Uterus (tissue), 4 donors: ENCODE measurements around the gene SPDYE17. TPM values are rescaled to one million over a fixed set of nuclear protein-coding genes. Genes with fewer than 3 reads are reported as not detected.
A peak's percentile ranks its signal among the peaks of the same experiment; 100 is the strongest.
"Not testable (repeated sequence)": the region's sequence is repeated elsewhere in the genome, so short reads cannot be mapped to it uniquely, and the experiment has no call there.

Experiments used
- DNase-seq, 2 donors: peaks; one replicate each; pipeline ENCODE4 v3.0.0-alpha.2; 2019 to 2020
- H3K27ac ChIP-seq, 2 donors: fragments of 200-600 bp; sonication (generic); 1 replicate in 1 of 2; 2 replicates in 1 of 2; pipeline ENCODE4 v1.5.1; 2016 to 2018
- H3K27me3 ChIP-seq, 2 donors: fragments of 200-600 bp; sonication (generic); one replicate each; pipeline ENCODE4 v1.5.1; 2018 to 2019; ENCODE audit warnings: control low read depth in 1 of 2
- H3K36me3 ChIP-seq, 2 donors: fragments of 200-600 bp; sonication (generic); one replicate each; pipeline ENCODE4 v1.5.1; 2019; ENCODE audit warnings: control low read depth in 1 of 2
- H3K4me1 ChIP-seq, 2 donors: fragments of 200-600 bp; sonication (generic); one replicate each; pipeline ENCODE4 v1.5.1; 2018 to 2019; ENCODE audit warnings: control low read depth in 1 of 2
- H3K4me3 ChIP-seq, 2 donors: fragments of 200-600 bp; sonication (generic); 1 replicate in 1 of 2; 2 replicates in 1 of 2; pipeline ENCODE4 v1.5.1; 2018 to 2019; ENCODE audit warnings: mild to moderate bottlenecking in 1 of 2
- H3K9me3 ChIP-seq, 2 donors: fragments of 200-600 bp; sonication (generic); one replicate each; pipeline ENCODE4 v1.5.1; 2019; ENCODE audit warnings: control low read depth in 1 of 2
- CTCF ChIP-seq, 4 experiments: fragments of 200-600 bp in 2 of 4; fragments of 450-650 bp in 2 of 4; sonication (generic) in 2 of 4; IDR thresholded peaks; one replicate each; pipeline ENCODE4 v1.5.1; 2016 to 2019; ENCODE audit warnings: antibody characterized with exemption in 4 of 4, mild to moderate bottlenecking in 2 of 4, moderate library complexity in 1 of 4
- POLR2A ChIP-seq, 2 donors: fragments of 450-650 bp; IDR thresholded peaks; one replicate each; pipeline ENCODE4 v1.6.1; 2016; ENCODE audit warnings: antibody characterized with exemption in 2 of 2, mild to moderate bottlenecking in 1 of 2, moderate library complexity in 1 of 2
- intact Hi-C: fragments of 100-400 bp; cut with DNase I; formaldehyde crosslinking; loops from one replicate; pipeline ENCODE4 v1.15.1; 2023; ENCODE audit warnings: low total_unique reads
- total RNA-seq, 4 donors: library from RNA; depleted of rRNA in 3 of 4; stranded (reverse); fragments of >200 nt in 3 of 4; gene quantifications; one replicate each; pipeline versions ENCODE4 v1.1.0 to v1.2.4, GENCODE V29; 2014 to 2023
- donor health status: DM: yes; HTN: yes; CAD: no.

SPDYE17 gene
- total RNA-seq, 4 donors from 2014 or later, result not detected

DNA sequence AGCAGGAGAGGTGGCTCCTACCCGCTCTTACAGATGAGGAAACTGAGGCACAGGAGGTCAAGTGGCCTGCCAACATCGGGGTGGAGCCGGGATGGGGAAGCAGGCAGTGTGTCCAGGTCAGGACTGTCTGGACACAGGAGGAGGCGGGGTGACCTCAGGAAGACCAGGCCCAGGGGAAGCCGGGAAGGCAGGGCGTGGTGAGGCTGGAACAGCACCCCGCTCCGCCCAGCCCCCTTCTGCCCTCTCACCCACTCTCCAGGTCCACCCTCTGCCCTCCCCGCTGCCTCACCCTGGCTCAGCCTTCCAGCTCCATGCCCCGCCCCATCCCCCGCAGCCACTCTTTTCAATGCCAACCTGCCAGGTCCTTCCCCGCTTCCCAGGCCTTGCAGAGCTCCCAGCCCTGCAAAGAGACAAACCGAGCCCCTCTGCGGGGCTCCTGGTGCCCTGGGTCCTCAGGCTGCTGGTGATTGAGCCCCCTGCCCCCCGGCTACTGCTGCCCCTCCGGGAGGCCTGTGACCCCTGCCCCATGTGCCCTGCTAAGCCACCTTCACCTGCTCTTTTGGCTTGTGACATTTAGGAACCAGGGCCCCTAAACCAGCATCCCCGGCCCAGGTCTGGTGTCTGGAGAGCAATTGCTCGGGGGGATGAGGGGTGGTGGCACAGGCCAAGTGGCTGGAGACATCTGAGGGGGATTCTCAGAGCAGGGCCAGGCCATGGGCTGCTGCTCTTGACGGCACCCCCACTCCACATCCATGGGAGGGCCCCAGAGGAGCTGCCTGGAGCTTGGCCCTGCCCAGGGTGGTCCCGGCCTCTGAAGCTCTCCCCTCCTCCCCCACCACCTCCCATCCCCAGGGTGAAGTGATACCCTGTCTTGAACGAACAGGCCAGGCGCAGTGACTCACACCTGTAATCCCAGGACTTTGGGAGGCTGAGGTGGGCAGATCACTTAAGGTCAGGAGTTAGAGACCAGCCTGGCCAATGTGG is 25.7 kb downstream of the SPDYE17 start:
- H3K4me1 ChIP-seq, intact Hi-C loops, H3K4me3 ChIP-seq, H3K27ac ChIP-seq, H3K9me3 ChIP-seq, H3K27me3 ChIP-seq, DNase-seq, H3K36me3 ChIP-seq: not testable (repeated sequence)

GRCh38 chr7:77005461-77006057 is 26.6 kb downstream of the SPDYE17 start:
- H3K4me1 ChIP-seq, H3K4me3 ChIP-seq, DNase-seq, H3K9me3 ChIP-seq, H3K27me3 ChIP-seq, H3K27ac ChIP-seq, H3K36me3 ChIP-seq, intact Hi-C loops: not testable (repeated sequence)

DNA sequence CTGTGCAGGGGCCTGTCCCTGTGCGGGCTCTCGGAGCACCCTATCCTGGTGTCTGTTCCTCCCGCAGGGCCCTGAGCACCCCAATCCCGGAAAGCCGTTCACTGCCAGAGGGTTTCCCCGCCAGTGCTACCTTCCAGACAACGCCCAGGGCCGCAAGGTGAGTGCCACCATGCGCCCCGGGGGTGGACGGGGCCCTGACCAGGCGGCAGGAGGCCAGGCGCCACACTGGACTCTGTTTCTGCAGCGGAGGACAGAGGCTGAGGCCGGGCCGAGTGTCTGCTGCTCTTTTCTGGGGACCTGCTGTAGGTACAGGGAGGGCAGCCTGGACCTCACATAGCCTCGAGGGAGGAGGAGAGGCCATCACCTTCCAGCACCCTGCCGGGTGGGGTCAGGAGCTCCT is 28.0 kb downstream of the SPDYE17 start:
- H3K27me3 ChIP-seq, H3K9me3 ChIP-seq, H3K4me3 ChIP-seq, H3K4me1 ChIP-seq, DNase-seq, H3K36me3 ChIP-seq, intact Hi-C loops, H3K27ac ChIP-seq: not testable (repeated sequence)

- H3K27ac ChIP-seq, H3K4me3 ChIP-seq, DNase-seq, H3K27me3 ChIP-seq, intact Hi-C loops, H3K4me1 ChIP-seq, H3K9me3 ChIP-seq, H3K36me3 ChIP-seq: not testable (repeated sequence)
Observed at GRCh38 chr7:77003241-77003640, 28.9 kb downstream of the SPDYE17 start.

- DNase-seq, intact Hi-C loops, H3K27me3 ChIP-seq, H3K9me3 ChIP-seq, H3K27ac ChIP-seq, H3K36me3 ChIP-seq, H3K4me1 ChIP-seq, H3K4me3 ChIP-seq: not testable (repeated sequence)
Observed at GRCh38 chr7:77002678-77003233, 29.4 kb downstream of the SPDYE17 start.

DNA sequence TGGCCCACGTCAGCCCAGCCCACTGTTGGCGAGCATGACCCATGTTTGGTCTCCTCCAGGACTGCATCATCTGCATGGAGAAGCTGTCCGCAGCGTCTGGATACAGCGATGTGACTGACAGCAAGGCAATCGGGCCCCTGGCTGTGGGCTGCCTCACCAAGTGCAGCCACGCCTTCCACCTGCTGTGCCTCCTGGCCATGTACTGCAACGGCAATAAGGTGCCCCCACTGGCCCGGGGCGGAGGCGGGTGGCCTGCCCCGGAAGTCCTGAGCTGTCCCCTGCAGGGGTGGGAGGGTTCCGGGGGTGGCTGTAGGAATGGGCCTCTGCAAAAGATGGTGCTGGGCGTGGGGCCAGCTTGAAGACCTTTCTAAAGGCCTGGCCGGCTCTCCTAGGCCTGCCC is 30.1 kb downstream of the SPDYE17 start:
- H3K36me3 ChIP-seq, intact Hi-C loops, H3K27ac ChIP-seq, DNase-seq, H3K27me3 ChIP-seq, H3K9me3 ChIP-seq, H3K4me3 ChIP-seq, H3K4me1 ChIP-seq: not testable (repeated sequence)

DNA sequence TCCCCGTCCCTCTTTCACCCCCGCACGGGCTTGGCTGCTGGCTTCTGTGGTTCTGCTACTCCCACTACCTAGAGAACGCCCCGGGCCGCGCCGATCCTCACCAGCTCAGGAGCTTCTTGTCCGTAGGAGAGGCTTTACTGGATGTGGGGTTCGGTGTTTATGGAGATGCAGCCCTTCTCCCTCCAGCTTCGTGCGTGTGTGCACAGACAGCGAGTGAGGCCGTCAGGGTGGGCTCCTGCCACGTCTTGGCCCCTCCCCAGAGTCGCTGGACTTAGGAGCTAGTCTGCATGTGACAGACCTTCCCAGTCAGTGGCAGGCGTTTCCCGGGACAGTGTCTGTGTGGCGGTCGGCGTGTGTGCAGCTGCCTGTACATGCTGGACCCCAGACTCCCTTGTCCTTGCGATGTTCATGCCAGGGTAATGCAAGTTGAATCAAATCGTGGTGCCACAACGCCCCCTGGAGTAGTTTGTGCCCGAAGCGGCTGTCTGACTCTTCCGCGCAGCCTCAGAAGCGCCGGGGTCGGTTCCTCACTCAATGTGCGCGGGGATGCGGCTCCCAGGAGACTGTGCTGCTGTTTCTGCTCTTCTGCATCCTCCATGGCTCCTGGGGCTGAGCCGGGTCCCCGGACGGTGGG is 32.6 kb downstream of the SPDYE17 start:
- H3K27me3 ChIP-seq, H3K36me3 ChIP-seq, intact Hi-C loops, DNase-seq, H3K4me1 ChIP-seq, H3K4me3 ChIP-seq, H3K27ac ChIP-seq, H3K9me3 ChIP-seq: not testable (repeated sequence)

DNA sequence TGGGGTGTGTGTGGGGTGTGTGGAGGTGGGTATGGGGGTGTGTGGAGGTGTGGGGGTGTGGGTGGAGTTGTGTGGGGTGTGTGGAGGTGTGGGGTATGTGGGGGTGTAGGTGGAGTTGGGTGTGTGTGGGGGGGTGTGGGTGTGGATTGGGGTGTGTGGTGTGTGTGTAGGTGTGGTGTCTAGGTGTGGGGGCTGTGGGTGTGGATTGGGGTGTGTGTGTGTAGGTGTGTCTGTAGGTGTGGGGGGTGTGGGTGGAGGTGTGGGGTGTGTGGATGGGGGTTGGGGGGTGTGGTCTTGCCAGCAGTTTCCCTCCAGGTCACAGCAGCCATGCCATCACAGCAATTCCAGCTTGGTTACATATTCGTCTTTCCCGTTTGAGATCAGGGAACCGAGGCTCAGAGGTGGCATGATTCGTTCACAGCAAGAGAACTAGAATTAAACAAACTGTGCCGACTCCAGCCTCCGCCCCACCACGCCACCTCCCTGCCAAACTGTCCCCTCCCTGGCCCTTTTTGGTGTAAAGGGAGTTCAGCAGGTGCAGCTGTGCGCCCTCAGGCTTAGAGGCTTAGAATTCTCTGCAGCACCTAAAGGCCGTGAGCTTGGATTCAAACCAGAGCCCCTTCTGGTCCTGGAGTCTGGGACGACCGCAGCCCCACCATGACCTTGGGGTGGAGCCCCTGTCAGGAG is 33.3 kb downstream of the SPDYE17 start:
- H3K4me3 ChIP-seq, intact Hi-C loops, H3K4me1 ChIP-seq, H3K27ac ChIP-seq, H3K36me3 ChIP-seq, H3K27me3 ChIP-seq, H3K9me3 ChIP-seq: not testable (repeated sequence)
- DNase-seq, result peak in 1 of 2 donors; percentile 30

DNA sequence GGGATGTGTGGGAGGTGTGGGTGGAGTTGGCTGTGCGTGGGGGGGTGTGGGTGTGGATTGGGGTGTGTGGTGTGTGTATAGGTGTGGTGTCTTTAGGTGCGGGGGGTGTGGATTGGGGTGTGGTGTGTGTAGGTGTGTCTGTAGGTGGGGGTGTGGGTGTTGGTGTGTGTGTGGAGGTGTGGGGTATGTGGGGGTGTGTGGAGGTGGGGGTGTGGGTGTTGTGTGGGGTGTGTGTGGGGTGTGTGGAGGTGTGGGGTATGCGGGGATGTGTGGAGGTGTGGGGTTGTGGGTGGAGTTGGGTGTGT is 33.9 kb downstream of the SPDYE17 start:
- intact Hi-C loops, result no loop called here
- Histone ChIP-seq H3K27ac (no peak overlapping the region), H3K9me3 (no peaks in the 10 kb centered on the region), H3K36me3 (no peaks in the 10 kb centered on the region), H3K4me3 (no peak overlapping the region), H3K27me3 (no peaks in the 10 kb centered on the region), H3K4me1 (no peaks in the 10 kb centered on the region)
- no peak for DNase-seq
- TF ChIP-seq POLR2A (IDR thresholded peaks at IDR 0.05) (no peak), CTCF (IDR thresholded peaks at IDR 0.05) (no peak)
